ENCODE results near the gene PCDHGC3. TPM values are rescaled to one million over a fixed set of nuclear protein-coding genes. Genes with fewer than 3 reads are reported as not detected.

Gene PCDHGC3
- total and polyA plus RNA-seq, 2 of the 4 experiments (the other 2 are of a cell fraction), result 21.1 to 72.1 TPM

GRCh38 chr5:141514330-141515133 lies 38.8 kb downstream of the PCDHGC3 start (continued):
- TF ChIP-seq RAD21 (IDR thresholded peaks at IDR 0.05; ENCODE audit: low read length), result no peak

GRCh38 chr5:141515141-141515540 lies 39.4 kb downstream of the PCDHGC3 start:
- H3K56ac ChIP-seq (ENCODE audit: extremely low read depth, insufficient read depth, low read length), result no peak overlapping the region
- in situ Hi-C loops (cut with MboI; ENCODE audit: low sequenced_read_pairs) (no loop called here), dilution Hi-C loops (cut with HindIII; ENCODE audit: low sequenced_read_pairs, unreplicated experiment) (no loop called here), intact Hi-C loops (cut with micrococcal nuclease) (no loop called here)
- peak overlapping the region; percentile 46; the same call in 1 of the 3 replicates for H2BK15ac ChIP-seq (ENCODE audit: low read depth, low read length)
- H2BK5ac ChIP-seq (ENCODE audit: low read depth, low read length, poor library complexity, severe bottlenecking), result no peak overlapping the region
- H3K27ac ChIP-seq (ENCODE audit: insufficient read depth, low read length), result peak overlapping the region; percentile 26; the same call in 1 of the 2 replicates
- H3K79me1 ChIP-seq (ENCODE audit: low read depth in 1 of 2, low read length in 2 of 2), result peaks cover 12 to 64% of the 10 kb centered on the region in 2 experiments
- H3K4ac ChIP-seq (ENCODE audit: low read depth, low read length), result peak overlapping the region; percentile 96
- peaks cover 54% of the 10 kb centered on the region for H3K4me1 ChIP-seq (ENCODE audit: control insufficient read depth, insufficient read depth, low read length)
- peak overlapping the region; percentile 86; the same call in 1 of the 2 replicates for H2BK120ac ChIP-seq (ENCODE audit: low read depth, low read length)
- CTCF ChIA-PET, result interaction anchor here (1.6 kb wide), 1 partner anchor 40 kb away, joined by 6 read pairs; the partner anchor contains the start of gene PCDHGC3
- no peak for ATAC-seq (ENCODE audit: low read depth)
- H3K36me3 ChIP-seq (ENCODE audit: control insufficient read depth, insufficient read depth, low read length), result peaks cover 21% of the 10 kb centered on the region
- H3K23ac ChIP-seq (ENCODE audit: low read depth, low read length), result peak overlapping the region; percentile 3; the same call in 1 of the 2 replicates
- H2BK20ac ChIP-seq (ENCODE audit: low read depth, low read length), result no peak overlapping the region
- H2AK9ac ChIP-seq (replicated peaks; ENCODE audit: low read depth, low read length, poor library complexity), result peak overlapping the region; percentile 25
- no peak overlapping the region for H2AFZ ChIP-seq (replicated peaks; ENCODE audit: low read length, poor library complexity)
- H4K20me1 ChIP-seq (ENCODE audit: insufficient read depth, low read length), result no peaks in the 10 kb centered on the region
- no peak for TF ChIP-seq NFE2L2 (IDR thresholded peaks at IDR 0.05; ENCODE audit: low read depth, low read length)
- H3K9me1 ChIP-seq (ENCODE audit: insufficient read depth, low read length), result peaks cover 38% of the 10 kb centered on the region
- H4K5ac ChIP-seq (ENCODE audit: low read depth, low read length), result peak overlapping the region; percentile 36; the same call in 1 of the 2 replicates
- no peak overlapping the region for H3K4me3 ChIP-seq (ENCODE audit: insufficient read depth, low read depth, low read length)
- peak overlapping the region; percentile 11; the same call in 1 of the 2 replicates for H3K18ac ChIP-seq (ENCODE audit: low read depth, low read length)
- 80% methylated on average over 1 of the region's 3 CpGs; no CpG with 5 or more reads in 1 of the 2 experiments for WGBS, 2 experiments (ENCODE audit: extremely low coverage in 2 of 2, insufficient read length in 1 of 2)
- DNase-seq, result no peak
- TSS peak; percentile 86 for BruUV-seq (replicated peaks)
- no peaks in the 10 kb centered on the region for H3K9me3 ChIP-seq (ENCODE audit: control insufficient read depth, insufficient read depth, low read length)
- peak overlapping the region; percentile 32; the same call in 1 of the 2 replicates for H4K91ac ChIP-seq (ENCODE audit: insufficient read depth, low read depth, low read length)
- POLR2A ChIA-PET (ENCODE audit: unreplicated experiment), result interaction anchor here (0.5 kb wide), 1 partner anchor 475 kb away, joined by 5 read pairs; no protein-coding TSS in a partner anchor
- no peak overlapping the region for H3K4me2 ChIP-seq (ENCODE audit: low read depth, low read length)
- peak overlapping the region; percentile 92 for H3K14ac ChIP-seq (replicated peaks; ENCODE audit: low read depth, low read length)
- H2AK5ac ChIP-seq (ENCODE audit: low read depth, low read length), result peak overlapping the region; percentile 40; the same call in 1 of the 2 replicates
- H3K9ac ChIP-seq (ENCODE audit: low read depth, low read length), result no peak overlapping the region
- peak overlapping the region in 1 of 2 experiments; percentile 81; a peak in 1 of 4 replicates for H4K8ac ChIP-seq (ENCODE audit: low read depth in 2 of 2, low read length in 2 of 2)
- H3K27me3 ChIP-seq (ENCODE audit: control insufficient read depth, insufficient read depth, low read length), result no peaks in the 10 kb centered on the region

Data from IMR-90 (cell line).